ENCODE data around the gene MARK1.
"Not testable (repeated sequence)": the region's sequence is repeated elsewhere in the genome, so short reads cannot be mapped to it uniquely, and the experiment has no call there.

MARK1 gene

DNA sequence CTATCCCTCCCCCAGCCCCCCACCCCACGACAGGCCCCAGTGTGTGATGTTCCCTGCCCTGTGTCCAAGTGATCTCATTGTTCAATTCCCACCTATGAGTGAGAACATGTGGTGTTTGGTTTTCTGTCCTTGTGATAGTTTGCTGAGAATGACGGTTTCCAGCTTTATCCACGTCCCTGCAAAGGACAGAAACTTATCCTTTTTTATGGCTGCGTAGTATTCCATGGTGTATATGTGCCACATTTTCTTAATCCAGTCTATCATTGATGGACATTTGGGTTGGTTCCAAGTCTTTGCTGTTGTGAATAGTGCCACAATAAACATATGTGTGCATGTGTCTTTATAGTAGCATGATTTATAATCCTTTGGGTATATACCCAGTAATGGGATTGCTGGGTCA lies 77.7 kb downstream of the MARK1 start:
- FAIRE-seq; DNase-seq (ENCODE audit: low spot score): not testable (repeated sequence)

DNA sequence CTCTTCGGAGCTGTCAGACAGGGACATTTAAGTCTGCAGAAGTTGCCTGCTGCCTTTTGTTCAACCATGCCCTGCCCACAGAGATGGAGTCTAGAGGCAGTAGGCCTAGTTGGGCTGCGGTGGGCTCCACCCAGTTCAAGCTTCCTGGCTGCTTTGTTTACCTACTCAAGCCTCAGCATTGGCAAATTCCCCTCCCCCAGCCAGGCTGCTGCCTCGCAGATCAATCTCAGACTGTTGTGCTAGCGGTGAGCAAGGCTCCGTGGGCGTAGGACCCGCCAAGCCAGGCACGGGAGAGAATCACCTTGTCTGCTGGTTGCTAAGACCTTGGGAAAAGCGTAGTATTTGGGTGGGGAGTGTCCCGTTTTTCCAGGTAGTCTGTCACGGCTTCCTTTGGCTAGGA lies 83.2 kb downstream of the MARK1 start:
- FAIRE-seq; DNase-seq (ENCODE audit: low spot score): not testable (repeated sequence)

DNA sequence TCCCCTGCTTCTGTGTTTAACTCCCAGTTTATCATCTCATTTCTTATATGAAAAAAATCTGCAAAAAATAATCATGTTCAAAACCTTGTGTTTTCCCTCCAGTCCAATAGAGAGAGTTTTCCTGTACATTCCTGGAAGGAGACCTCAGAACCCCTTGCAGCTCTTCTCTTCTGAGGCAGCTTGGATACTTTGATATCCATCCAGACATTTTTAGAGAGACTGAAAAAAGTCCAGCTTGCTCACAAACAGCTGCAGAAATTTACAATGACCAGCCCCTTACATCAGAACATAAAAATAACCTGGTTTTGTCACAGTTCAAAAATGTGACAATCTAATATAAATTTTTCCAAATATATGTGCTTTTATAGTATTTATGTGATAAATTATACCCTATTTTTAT lies 88.9 kb downstream of the MARK1 start:
- DNase-seq (ENCODE audit: low spot score), result no peak
- no peak for FAIRE-seq

DNA sequence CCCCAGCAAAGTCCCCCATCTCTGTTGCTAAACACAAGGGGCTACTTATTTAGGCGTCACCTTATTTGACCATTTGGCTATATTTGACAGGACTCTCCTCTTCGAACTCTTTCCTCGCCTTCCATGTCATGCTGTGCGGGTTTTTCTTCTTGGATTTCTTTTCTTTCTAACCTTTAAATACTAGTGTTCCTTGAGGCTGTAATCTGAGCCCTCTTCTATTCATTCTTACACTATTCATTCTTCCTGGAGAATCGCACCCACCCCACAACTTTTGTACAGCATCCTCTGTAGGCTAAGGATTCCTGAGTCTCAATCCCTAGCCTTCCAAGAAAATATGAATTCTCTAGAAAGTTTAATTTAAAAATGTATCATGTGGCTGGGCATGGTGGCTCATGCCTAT lies 100.5 kb downstream of the MARK1 start:
- no peak for FAIRE-seq

DNA sequence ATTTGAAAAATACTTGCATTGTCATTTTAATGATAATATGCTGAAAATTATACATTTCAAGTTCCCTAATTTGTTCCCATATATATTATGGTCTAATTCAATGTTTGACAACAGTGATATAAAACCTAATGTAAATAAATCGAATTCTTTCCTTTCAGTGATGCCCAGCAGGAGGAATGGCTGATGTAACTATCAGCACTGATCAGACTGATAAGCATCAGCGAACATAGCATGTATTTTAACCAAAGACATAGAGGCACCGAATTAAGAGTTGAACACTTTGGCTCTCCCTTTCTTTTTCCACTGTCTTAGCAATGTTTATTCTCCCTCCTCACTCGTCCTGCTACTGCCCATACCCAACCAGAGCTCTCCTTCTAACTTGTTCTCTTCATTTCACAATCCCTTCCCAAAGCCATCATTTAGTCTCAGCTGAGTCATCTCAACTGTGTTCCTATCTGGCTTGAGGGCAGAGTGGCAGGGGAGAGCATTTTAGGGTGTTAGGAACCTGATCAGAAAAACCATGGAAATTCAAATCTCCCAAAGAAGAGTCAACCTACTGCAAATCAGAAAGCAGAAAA lies 103.4 kb downstream of the MARK1 start:
- DNase-seq (ENCODE audit: low spot score), result no peak
- no peak for FAIRE-seq

More for the DNA sequence above, 100.5 kb downstream of the MARK1 start:
- DNase-seq (ENCODE audit: low spot score), result no peak

DNA sequence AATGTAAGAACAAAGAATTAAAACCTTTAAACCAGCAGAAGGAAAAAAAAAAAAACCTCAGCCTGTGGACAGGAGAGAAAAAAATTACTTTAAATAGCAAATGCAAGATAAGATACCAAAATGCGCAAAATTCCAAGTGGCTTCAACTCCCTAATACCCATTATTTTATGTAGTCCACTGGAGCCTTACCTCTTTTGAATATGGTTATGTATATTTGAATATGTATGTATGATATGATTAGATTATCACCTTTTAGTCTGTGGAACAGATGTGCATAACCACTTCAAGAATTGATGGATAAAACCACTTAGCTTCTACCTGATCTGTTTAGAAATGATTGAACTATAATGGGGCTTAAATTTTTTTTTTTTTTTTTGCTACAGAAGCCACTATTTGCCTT lies 109.8 kb downstream of the MARK1 start:
- FAIRE-seq (no peak), DNase-seq (ENCODE audit: low spot score) (no peak)

DNA sequence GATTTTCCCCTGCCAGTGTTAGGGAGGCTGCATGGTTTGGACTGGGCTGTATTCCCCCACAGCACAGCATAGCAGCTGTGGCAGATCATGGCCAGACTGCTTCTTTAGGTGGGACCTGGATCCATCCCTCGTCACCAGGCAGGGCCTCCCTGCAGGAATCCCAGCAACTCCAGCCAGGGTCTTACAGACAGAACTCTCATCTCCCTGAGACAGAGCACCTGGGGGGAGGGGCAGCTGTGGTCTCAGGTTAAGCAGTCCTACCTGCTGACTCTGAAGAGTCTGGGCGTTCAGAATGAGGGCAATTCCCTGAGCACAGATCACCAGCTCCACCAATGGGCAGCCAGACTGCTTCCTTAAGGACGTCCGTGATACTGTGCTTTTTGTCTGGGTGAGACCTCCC lies 114.3 kb downstream of the MARK1 start:
- DNase-seq (ENCODE audit: low spot score) (no peak), FAIRE-seq (no peak)

DNA sequence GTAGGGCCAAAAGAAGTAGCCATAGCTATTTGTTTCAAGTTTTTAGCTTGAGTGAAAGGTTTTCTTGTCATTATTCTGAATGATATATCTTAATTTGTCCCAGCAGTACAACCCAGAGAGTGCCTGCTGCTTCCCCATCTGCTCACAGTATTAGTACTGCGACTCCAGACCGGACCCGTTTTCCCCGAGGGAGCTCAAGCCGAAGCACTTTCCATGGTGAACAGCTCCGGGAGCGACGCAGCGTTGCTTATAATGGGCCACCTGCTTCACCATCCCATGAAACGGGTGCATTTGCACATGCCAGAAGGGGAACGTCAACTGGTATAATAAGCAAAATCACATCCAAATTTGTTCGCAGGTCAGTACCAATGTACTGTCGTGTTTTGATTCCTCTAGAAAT lies 125.1 kb downstream of the MARK1 start:
- DNase-seq (ENCODE audit: low spot score) (no peak), FAIRE-seq (no peak)

DNA sequence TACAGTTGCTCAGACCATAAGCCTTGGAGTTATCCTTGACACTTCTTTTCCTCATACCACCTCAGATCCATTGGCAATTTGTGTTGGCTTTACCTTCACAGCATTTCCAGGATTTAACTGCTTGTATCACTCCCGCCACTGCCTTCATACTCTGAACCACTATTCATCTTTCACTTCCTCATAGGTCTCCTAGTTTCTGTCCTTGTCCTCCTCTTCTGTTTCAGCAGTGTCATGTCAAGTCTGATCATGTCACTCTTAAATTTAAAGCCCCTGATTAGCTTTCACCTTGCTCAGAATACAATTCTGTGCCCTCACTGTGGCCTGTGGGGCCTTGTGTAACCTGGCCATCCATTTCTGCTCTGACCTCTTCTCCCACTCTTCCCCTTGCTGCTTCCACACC lies 127.6 kb downstream of the MARK1 start:
- FAIRE-seq, result no peak
- DNase-seq (ENCODE audit: low spot score), result no peak

DNA sequence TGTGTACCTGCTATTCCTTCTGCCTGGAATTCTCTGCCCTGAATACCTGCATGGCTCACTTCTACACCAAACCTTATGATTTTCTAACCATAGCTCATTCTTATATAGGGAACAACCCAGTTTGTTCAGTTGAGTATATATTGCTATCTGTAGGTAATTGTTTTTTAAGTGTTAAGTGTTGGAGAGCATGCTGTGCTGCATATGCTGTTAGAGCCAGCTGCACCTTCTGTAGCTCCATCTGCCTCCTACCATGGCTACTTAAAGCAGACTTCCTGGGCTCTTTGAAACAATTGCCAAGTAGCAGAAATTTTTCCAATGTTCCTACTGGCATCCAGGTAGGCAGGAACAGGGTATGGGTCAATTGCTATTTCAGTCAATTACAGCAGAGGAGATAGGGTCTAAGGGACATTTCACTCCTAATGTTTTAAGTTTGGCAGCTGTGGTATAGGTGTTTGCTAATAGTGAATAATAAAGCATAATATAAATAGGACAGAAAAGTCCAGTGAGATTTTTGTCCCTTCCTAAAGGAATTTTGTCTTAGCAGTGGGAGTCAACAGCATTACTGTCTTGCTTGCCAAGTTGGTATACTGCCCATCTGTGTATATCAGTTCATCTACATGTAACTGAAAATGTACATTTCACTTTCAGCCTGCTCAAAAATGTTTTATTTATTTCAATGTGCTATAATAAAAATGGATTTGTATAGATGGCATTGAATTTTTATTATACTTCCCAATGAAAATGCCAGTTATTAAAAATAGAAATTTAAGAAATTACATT lies 128.2 kb downstream of the MARK1 start:
- no peak for FAIRE-seq
- DNase-seq (ENCODE audit: low spot score), result no peak

DNA sequence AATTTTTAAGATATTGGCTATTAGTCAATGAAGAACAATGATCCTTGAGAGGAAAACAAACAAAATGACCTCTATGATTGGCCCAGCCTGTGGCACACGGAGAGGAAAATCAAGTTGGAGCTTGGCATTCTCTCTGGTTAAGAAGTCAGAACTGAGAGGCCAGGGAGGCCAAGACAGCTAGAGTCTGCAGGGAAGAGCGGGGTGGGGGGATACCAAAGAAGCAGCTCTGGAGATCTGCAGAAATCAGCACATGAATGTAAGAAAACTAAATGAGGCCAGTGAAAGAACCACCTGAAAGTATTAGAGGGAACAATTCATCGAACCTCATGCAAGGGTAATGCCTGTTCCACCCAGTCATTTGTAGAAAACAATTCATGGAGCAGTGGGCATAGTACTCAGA lies 138.4 kb downstream of the MARK1 start:
- FAIRE-seq, result no peak

DNA sequence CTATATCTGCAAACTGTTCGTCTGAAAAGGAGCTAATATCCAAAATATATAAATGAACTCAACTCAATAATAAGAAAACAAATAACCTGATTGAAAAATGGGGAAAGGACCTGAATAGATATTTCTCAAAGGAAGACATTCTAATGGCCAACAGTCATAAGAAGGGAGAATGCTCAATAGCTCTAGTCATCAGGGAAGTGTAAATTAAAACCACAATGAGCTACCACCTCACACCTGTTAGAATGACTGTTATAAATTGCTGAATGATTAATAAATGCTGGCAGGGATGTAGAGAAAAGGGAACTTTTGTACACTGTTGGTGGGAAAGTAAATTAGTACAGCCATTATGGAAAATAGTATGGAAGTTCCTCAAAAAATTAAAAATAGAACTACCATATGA lies 141.1 kb downstream of the MARK1 start:
- no peak for DNase-seq (ENCODE audit: low spot score)
- FAIRE-seq, result no peak

More for the DNA sequence above, 138.4 kb downstream of the MARK1 start:
- DNase-seq (ENCODE audit: low spot score), result no peak

DNA sequence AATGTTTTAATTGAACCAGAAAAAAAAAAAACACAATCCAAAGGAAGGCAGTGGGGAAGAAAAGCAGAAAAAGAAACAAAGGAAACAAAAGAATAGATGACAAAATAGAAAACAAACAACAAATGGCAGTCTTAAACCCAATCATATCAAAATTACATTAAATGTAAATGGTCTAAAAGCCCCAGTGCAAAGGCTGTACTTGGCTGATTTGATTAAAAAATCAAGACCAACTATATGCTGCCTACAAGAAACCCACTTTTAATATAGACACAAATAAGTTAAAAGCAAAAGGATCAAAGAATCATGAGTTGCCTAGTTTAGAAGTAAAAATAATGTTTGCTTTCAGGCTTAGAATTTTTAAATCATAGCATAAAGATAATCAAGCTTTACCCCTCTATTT lies 142.4 kb downstream of the MARK1 start:
- no peak for FAIRE-seq
- no peak for DNase-seq (ENCODE audit: low spot score)

DNA sequence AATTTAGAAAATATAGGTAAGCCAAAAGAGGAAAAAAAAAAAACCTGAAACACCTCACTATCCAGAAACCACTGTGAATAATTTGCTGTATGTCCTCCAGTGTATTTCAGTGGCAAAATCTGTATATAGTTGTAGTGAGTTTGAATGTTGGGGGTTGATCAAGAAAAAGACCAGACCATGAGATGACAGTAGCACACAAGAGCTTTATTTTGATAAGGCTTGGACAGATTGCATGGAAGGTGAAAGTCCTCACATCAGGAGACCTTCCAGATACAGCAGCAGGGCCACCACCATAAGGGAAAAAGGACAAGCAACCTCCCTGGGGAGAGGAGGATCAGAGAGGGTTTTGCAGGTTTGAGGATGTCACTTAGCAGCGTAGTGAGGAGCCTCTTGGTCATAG lies 146.0 kb downstream of the MARK1 start:
- FAIRE-seq (no peak), DNase-seq (ENCODE audit: low spot score) (no peak)

DNA sequence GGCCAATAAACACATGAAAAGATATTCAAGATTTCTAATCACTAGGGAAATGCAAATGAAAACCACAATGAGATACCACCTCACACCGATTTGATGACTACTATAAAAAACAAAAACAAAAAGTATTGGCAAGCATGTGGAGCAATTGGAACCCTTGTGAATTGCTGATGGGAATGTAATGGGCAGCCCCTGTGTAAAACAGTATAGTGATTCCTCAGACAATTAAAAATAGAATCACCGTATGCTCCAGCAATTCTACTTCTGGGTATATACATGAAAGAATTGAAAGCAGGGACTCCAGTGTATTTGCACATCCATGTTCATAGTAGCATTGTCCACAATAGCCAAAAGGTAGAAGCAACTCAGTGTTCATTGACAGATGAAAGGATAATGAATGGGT lies 149.3 kb downstream of the MARK1 start:
- FAIRE-seq (no peak), DNase-seq (ENCODE audit: low spot score) (no peak)

DNA sequence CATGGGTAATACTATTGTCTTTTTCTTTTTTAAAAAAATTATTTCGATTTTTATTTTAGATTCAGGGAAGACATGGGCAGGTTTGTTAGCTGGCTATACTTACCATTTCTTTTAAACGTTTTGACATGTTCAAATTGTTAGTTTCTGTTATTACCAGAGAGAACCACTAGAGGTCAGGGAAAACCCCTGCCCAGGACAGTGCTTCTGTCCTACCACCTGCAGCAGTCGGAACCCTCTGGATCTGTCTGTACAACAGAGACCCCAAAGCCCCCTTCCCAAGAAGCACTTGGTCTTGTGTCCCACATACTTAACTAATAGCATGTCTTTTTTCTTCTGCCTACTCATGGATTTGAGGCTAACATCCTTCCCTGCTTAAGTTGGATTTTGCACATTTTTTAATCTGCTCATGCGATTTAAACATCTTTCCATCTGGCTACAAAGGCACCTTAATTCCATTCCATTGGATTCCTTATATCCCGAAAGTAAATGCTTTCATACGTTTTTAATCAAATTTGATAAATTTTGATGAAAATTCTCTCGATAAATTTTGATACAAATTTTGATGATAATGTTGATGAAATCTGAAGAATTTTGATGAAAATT lies 152.2 kb downstream of the MARK1 start:
- FAIRE-seq (peak; percentile 72), DNase-seq (ENCODE audit: low spot score) (peak; percentile 34)

DNA sequence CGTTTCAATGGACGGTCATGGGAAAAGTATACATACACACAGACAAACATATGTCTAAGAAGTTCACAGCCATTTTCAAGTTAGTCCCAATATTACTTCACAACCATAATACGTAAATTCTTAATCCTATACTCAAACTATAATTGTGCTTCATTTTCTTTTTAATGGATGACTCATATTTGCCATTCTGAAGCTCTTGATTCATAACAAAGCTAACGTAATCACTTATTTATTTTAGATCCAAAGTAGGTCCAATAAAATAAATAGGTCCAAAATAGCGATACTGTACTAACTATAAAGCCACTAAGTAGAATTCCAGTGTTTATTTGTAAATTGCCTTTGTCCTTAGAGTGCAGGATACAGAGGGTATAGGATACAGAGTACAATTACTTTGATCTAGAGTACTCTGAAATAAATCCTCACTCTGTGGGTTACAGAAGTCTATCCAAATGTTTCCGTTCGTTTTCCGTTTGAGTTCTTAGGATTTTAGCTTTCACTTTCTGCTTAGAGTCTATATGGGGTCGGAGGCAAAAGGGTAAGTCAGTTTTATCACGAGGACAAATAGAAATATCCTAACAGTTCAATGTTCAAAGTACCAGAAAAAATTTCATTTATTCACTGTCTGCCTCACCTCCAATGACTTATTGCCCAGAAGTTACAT lies 153.4 kb downstream of the MARK1 start:
- DNase-seq (ENCODE audit: low spot score), result no peak

DNA sequence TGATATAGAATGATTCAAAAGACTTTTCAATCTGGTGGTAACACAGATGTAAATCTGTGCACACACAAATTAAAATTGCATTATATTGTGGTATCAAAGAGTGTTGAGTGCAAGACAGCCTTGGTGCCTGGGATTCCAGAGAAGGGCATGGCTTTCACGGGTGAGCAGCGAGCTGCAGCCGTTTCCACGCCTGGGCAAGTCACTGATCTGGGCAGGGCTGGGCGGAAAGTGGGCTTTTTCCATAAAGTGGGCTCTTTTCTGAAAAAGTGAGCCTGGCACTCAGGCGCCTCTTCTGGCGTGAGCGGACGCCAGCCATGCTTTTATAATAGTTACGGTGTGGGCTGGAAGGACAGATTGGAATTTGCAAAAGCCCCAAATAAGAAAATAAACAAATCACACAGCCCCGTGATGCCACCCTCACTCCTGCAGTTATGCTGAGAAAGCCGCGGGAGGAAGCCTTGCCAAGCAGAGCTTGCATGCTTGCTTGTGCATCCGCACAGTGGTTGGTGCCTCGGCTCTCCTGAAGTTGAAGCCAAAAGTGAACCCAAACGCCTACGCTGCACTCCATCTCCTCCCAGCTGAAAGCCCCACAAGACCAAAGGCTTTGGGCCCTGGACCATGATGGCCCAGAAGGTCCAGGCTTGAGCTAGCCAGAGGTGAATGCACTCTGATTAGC lies 155.1 kb downstream of the MARK1 start:
- FAIRE-seq, result no peak

More for the DNA sequence above, 153.4 kb downstream of the MARK1 start:
- FAIRE-seq, result no peak

DNA sequence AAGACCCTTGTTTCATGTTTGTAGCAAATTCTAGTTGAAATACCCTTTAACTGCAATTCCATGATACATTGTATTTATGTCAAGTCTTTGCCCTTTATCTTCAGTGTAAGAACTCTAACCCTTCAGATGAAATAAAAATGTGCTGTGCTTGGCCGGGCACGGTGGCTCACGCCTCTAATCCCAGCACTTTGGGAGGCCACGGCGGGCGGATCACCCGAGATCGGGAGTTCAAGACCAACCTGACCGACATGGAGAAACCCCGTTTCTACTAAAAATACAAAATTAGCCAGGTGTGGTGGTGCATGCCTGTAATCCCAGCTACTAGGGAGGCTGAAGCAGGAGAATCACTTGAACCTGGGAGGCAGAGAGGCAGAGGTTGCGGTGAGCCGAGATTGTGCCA lies 155.8 kb downstream of the MARK1 start:
- not testable (repeated sequence) for DNase-seq (ENCODE audit: low spot score); FAIRE-seq

More for the DNA sequence above, 155.1 kb downstream of the MARK1 start:
- no peak for DNase-seq (ENCODE audit: low spot score)

DNA sequence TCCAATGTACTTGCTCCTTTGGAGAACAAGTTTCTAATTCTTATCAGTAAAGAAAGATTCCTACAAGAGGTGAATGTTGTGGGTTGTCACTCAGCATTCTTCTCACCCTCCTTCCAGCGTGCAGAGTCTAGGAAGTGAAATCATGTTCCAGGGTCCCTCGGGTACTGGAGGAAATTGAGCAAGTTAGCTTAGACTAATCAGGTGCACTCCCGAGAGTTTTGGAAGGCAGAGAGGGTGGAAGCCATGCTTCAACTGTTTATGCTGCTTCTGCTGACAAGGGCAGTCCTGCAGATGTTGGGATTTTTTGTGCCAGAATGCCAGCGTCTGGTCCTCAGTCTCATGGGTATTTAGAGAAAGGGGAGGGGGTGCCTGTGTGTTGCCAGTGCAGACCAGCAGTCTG lies 157.0 kb downstream of the MARK1 start:
- DNase-seq (ENCODE audit: low spot score) (no peak), FAIRE-seq (no peak)

DNA sequence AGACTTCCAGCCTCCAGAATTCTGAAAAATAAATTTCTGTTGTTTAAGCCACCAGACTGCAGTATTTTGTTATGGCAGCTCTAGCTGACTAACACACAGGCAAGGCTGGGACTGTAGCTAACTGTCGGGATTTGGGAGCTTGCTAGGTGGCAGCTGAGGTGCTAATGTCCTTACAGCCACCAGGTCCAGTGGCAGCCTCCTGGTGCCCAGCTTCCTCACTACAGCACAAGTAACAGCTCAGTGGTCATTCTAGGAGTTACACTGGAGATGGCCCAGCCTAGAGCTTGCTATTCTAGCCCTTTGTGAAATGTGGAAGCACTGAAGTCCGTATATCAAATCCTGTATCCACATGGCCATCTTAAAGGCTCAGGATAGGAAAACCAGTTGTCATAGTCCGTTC lies 157.9 kb downstream of the MARK1 start:
- FAIRE-seq (no peak), DNase-seq (ENCODE audit: low spot score) (no peak)

DNA sequence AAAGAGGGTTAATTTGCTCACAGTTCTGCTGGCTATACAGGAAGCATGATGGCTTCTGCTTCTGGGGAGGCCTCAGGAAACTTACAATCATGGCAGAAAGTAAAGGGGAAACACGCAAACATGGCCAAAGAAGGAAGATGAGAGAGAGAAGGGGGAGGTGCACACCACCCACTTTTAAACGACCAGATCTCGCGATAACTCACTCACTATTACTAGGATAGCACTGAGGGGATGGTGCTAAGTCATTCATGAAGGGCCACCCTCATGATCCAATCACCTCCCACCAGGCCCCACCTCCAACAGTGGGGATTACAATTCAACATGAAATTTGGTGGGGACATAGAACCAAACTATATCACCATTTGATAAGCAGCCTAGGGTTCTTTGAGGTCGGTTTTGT lies 159.9 kb downstream of the MARK1 start:
- FAIRE-seq (no peak), DNase-seq (ENCODE audit: low spot score) (no peak)

All from RCC 7860 (cell line).